ENCODE results near the gene MELK.

Gene MELK

GRCh38 chr9:36609306-36609705, 36.6 kb downstream of the MELK start:
- no peak overlapping the region for H3K4me3 ChIP-seq (ENCODE audit: low read depth in 1 of 2, low read length in 2 of 2)
- H3K9me3 ChIP-seq (ENCODE audit: control insufficient read depth in 1 of 2, low read length in 2 of 2): no peaks in the 10 kb centered on the region
- H3K36me3 ChIP-seq (ENCODE audit: control insufficient read depth in 1 of 2, insufficient read depth in 2 of 2, low read length in 2 of 2): peaks cover 0 to 4% of the 10 kb centered on the region in 2 donors
- no peak overlapping the region for H3K27ac ChIP-seq (ENCODE audit: low read depth, low read length)
- no peaks in the 10 kb centered on the region for H3K4me1 ChIP-seq (ENCODE audit: control insufficient read depth in 1 of 2, insufficient read depth in 2 of 2, low read length in 2 of 2)
- no peak overlapping the region for H3K9ac ChIP-seq (ENCODE audit: low read depth in 1 of 2, low read length in 2 of 2)
- no peaks in the 10 kb centered on the region for H3K27me3 ChIP-seq (ENCODE audit: control insufficient read depth in 1 of 2, insufficient read depth in 2 of 2, low read length in 2 of 2)

GRCh38 chr9:36622121-36622520, 49.4 kb downstream of the MELK start:
- no peak overlapping the region for H3K9ac ChIP-seq (ENCODE audit: low read depth in 1 of 2, low read length in 2 of 2)
- no peak overlapping the region for H3K27ac ChIP-seq (ENCODE audit: low read depth, low read length)
- no peaks in the 10 kb centered on the region for H3K27me3 ChIP-seq (ENCODE audit: control insufficient read depth in 1 of 2, insufficient read depth in 2 of 2, low read length in 2 of 2)
- H3K36me3 ChIP-seq (ENCODE audit: control insufficient read depth in 1 of 2, insufficient read depth in 2 of 2, low read length in 2 of 2): peaks cover 0 to 4% of the 10 kb centered on the region in 2 donors
- H3K9me3 ChIP-seq (ENCODE audit: control insufficient read depth in 1 of 2, low read length in 2 of 2): no peaks in the 10 kb centered on the region
- H3K4me3 ChIP-seq (ENCODE audit: low read depth in 1 of 2, low read length in 2 of 2): no peak overlapping the region
- no peaks in the 10 kb centered on the region for H3K4me1 ChIP-seq (ENCODE audit: control insufficient read depth in 1 of 2, insufficient read depth in 2 of 2, low read length in 2 of 2)

GRCh38 chr9:36623280-36623679, 50.6 kb downstream of the MELK start:
- H3K4me1 ChIP-seq (ENCODE audit: control insufficient read depth in 1 of 2, insufficient read depth in 2 of 2, low read length in 2 of 2): no peaks in the 10 kb centered on the region
- no peaks in the 10 kb centered on the region for H3K27me3 ChIP-seq (ENCODE audit: control insufficient read depth in 1 of 2, insufficient read depth in 2 of 2, low read length in 2 of 2)
- H3K9me3 ChIP-seq (ENCODE audit: control insufficient read depth in 1 of 2, low read length in 2 of 2): no peaks in the 10 kb centered on the region
- H3K4me3 ChIP-seq (ENCODE audit: low read depth in 1 of 2, low read length in 2 of 2): no peak overlapping the region
- no peak overlapping the region for H3K27ac ChIP-seq (ENCODE audit: low read depth, low read length)
- peaks cover 0 to 4% of the 10 kb centered on the region in 2 donors for H3K36me3 ChIP-seq (ENCODE audit: control insufficient read depth in 1 of 2, insufficient read depth in 2 of 2, low read length in 2 of 2)
- H3K9ac ChIP-seq (ENCODE audit: low read depth in 1 of 2, low read length in 2 of 2): no peak overlapping the region

DNA sequence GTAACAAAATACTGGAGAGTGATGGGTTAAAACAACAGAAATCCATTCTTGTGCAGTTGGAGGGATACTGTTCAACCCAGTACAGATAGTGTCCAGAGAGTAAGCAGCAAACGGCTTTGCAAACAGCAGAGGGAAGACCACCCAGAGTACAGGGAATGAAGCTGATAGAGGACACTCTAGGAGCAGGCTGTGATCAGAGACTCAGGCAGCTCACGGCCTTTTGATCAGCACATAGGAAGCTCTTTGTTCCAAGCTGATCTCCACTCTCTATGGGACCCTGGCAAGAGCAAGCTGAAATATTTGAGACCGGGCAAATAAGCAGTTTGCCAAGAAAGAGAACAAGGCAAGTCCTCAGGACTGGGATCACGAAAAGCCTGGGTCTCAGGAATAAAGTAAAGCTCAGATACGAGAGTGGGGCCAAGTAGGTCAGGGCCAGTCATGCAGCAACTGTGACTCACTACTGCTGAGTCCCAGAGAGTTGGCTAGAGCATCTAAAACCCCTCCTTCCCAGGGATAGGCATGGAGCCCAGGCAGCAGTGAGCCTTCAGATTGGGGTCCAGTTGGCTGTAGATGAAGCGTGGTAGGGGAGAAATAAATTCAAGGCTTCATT, 52.4 kb downstream of the MELK start:
- Histone ChIP-seq H3K27me3 (ENCODE audit: control insufficient read depth in 1 of 2, insufficient read depth in 2 of 2, low read length in 2 of 2) (no peaks in the 10 kb centered on the region), H3K4me3 (ENCODE audit: low read depth in 1 of 2, low read length in 2 of 2) (no peak overlapping the region), H3K9ac (ENCODE audit: low read depth in 1 of 2, low read length in 2 of 2) (no peak overlapping the region), H3K4me1 (ENCODE audit: control insufficient read depth in 1 of 2, insufficient read depth in 2 of 2, low read length in 2 of 2) (no peaks in the 10 kb centered on the region), H3K36me3 (ENCODE audit: control insufficient read depth in 1 of 2, insufficient read depth in 2 of 2, low read length in 2 of 2) (peaks cover 0 to 4% of the 10 kb centered on the region in 2 donors), H3K9me3 (ENCODE audit: control insufficient read depth in 1 of 2, low read length in 2 of 2) (no peaks in the 10 kb centered on the region), H3K27ac (ENCODE audit: low read depth, low read length) (no peak overlapping the region)

DNA sequence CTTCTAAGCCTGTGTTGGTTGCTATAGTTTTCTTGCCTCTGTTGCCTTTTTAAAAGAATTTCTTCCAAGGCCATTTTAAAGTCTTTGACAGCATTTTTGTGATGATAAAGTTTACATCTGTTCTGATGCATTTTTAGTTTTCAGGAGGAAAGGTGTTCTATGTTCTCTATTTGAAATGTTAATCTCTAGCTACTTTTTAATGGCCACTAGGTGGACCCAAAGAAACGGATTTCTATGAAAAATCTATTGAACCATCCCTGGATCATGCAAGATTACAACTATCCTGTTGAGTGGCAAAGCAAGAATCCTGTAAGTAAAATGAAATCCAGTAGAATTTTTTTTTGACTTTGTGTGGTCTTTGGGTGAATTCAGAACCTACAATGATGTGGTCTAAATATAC, 60.2 kb downstream of the MELK start:
- Histone ChIP-seq H3K27ac (ENCODE audit: low read depth, low read length) (no peak overlapping the region), H3K27me3 (ENCODE audit: control insufficient read depth in 1 of 2, insufficient read depth in 2 of 2, low read length in 2 of 2) (no peaks in the 10 kb centered on the region), H3K36me3 (ENCODE audit: control insufficient read depth in 1 of 2, insufficient read depth in 2 of 2, low read length in 2 of 2) (peaks cover 0 to 7% of the 10 kb centered on the region in 2 donors), H3K4me1 (ENCODE audit: control insufficient read depth in 1 of 2, insufficient read depth in 2 of 2, low read length in 2 of 2) (no peaks in the 10 kb centered on the region), H3K9me3 (ENCODE audit: control insufficient read depth in 1 of 2, low read length in 2 of 2) (no peaks in the 10 kb centered on the region), H3K9ac (ENCODE audit: low read depth in 1 of 2, low read length in 2 of 2) (no peak overlapping the region), H3K4me3 (ENCODE audit: low read depth in 1 of 2, low read length in 2 of 2) (no peak overlapping the region)

GRCh38 chr9:36637491-36638270, 65.0 kb downstream of the MELK start:
- Histone ChIP-seq H3K27ac (ENCODE audit: low read depth, low read length) (no peak overlapping the region), H3K4me1 (ENCODE audit: control insufficient read depth in 1 of 2, insufficient read depth in 2 of 2, low read length in 2 of 2) (no peaks in the 10 kb centered on the region), H3K36me3 (ENCODE audit: control insufficient read depth in 1 of 2, insufficient read depth in 2 of 2, low read length in 2 of 2) (peaks cover 0 to 4% of the 10 kb centered on the region in 2 donors), H3K27me3 (ENCODE audit: control insufficient read depth in 1 of 2, insufficient read depth in 2 of 2, low read length in 2 of 2) (no peaks in the 10 kb centered on the region), H3K4me3 (ENCODE audit: low read depth in 1 of 2, low read length in 2 of 2) (no peak overlapping the region), H3K9ac (ENCODE audit: low read depth in 1 of 2, low read length in 2 of 2) (no peak overlapping the region), H3K9me3 (ENCODE audit: control insufficient read depth in 1 of 2, low read length in 2 of 2) (no peaks in the 10 kb centered on the region)

DNA sequence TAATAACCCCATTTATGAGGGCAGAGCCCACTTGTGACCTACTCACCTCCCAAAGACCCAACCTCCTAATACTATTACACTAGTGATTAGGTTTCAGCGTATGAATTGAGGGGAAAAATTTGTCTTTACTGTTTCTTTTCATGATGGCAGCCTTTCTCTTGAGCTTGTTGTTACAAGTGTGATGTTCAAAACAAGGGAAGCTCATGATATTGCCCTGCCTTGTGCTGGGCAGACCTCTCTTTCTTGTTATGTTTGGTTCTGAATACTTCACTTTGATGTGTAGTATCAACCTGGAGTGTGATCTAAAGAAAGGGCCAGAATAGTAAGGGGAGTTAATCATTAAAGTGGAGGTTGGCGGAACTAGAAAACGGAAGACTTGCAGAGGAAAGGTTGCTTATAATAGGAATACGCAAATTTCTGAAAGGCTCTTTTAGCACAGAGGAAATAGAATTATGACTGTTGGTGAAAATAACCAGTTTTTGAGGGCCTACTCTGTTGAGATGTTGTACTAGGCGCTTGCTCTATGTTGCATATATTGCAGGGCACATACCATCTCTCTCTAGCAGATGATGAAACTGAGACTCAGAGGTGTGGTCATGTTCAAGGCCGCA, 68.2 kb downstream of the MELK start:
- Histone ChIP-seq H3K9ac (ENCODE audit: low read depth in 1 of 2, low read length in 2 of 2) (no peak overlapping the region), H3K4me3 (ENCODE audit: low read depth in 1 of 2, low read length in 2 of 2) (no peak overlapping the region), H3K9me3 (ENCODE audit: control insufficient read depth in 1 of 2, low read length in 2 of 2) (no peaks in the 10 kb centered on the region), H3K4me1 (ENCODE audit: control insufficient read depth in 1 of 2, insufficient read depth in 2 of 2, low read length in 2 of 2) (no peaks in the 10 kb centered on the region), H3K27ac (ENCODE audit: low read depth, low read length) (no peak overlapping the region), H3K36me3 (ENCODE audit: control insufficient read depth in 1 of 2, insufficient read depth in 2 of 2, low read length in 2 of 2) (no peaks in the 10 kb centered on the region), H3K27me3 (ENCODE audit: control insufficient read depth in 1 of 2, insufficient read depth in 2 of 2, low read length in 2 of 2) (no peaks in the 10 kb centered on the region)

DNA sequence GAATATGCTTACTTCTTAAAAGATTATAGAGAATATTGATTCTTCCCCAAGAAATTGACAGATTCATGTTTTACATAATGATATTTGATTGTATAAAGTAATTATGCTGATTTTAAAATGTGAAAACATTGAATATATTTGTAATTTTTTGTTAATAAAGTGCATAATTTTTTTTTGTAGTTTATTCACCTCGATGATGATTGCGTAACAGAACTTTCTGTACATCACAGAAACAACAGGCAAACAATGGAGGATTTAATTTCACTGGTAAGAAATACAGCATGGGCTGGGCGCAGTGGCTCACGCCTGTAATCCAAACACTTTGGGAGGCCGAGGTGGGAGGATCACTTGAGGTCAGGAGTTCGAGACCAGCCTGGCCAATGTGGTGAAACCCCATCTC, 70.1 kb downstream of the MELK start:
- H3K9me3 ChIP-seq (ENCODE audit: control insufficient read depth in 1 of 2, low read length in 2 of 2): no peaks in the 10 kb centered on the region
- H3K4me3 ChIP-seq (ENCODE audit: low read depth in 1 of 2, low read length in 2 of 2): no peak overlapping the region
- no peak overlapping the region for H3K27ac ChIP-seq (ENCODE audit: low read depth, low read length)
- peaks cover 0 to 4% of the 10 kb centered on the region in 2 donors for H3K36me3 ChIP-seq (ENCODE audit: control insufficient read depth in 1 of 2, insufficient read depth in 2 of 2, low read length in 2 of 2)
- no peaks in the 10 kb centered on the region for H3K27me3 ChIP-seq (ENCODE audit: control insufficient read depth in 1 of 2, insufficient read depth in 2 of 2, low read length in 2 of 2)
- no peaks in the 10 kb centered on the region for H3K4me1 ChIP-seq (ENCODE audit: control insufficient read depth in 1 of 2, insufficient read depth in 2 of 2, low read length in 2 of 2)
- no peak overlapping the region for H3K9ac ChIP-seq (ENCODE audit: low read depth in 1 of 2, low read length in 2 of 2)

DNA sequence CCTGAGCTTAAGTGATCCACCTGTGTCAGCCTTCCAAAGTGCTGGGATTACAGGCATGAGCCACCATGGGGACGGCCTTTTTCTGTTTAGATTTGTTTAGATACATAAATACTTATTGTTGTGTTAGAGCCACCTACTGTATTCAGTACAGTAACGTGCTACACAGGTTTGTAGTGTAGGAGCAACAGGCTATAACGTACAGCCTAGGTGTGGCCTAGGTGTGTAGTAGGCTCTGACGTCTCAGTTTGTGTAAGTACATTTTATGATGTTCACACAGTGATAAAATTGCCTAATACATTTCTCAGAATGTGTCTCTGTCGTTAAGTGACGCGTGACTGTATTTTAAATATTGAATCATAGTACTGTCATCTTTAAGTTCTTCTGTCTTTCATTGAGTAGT, 84.1 kb downstream of the MELK start:
- Histone ChIP-seq H3K27ac (ENCODE audit: low read depth, low read length) (no peak overlapping the region), H3K9ac (ENCODE audit: low read depth in 1 of 2, low read length in 2 of 2) (no peak overlapping the region), H3K36me3 (ENCODE audit: control insufficient read depth in 1 of 2, insufficient read depth in 2 of 2, low read length in 2 of 2) (no peaks in the 10 kb centered on the region), H3K4me3 (ENCODE audit: low read depth in 1 of 2, low read length in 2 of 2) (no peak overlapping the region), H3K9me3 (ENCODE audit: control insufficient read depth in 1 of 2, low read length in 2 of 2) (no peaks in the 10 kb centered on the region), H3K27me3 (ENCODE audit: control insufficient read depth in 1 of 2, insufficient read depth in 2 of 2, low read length in 2 of 2) (no peaks in the 10 kb centered on the region), H3K4me1 (ENCODE audit: control insufficient read depth in 1 of 2, insufficient read depth in 2 of 2, low read length in 2 of 2) (no peaks in the 10 kb centered on the region)

GRCh38 chr9:36659500-36659899, 86.8 kb downstream of the MELK start:
- no peak overlapping the region for H3K4me3 ChIP-seq (ENCODE audit: low read depth in 1 of 2, low read length in 2 of 2)
- no peak overlapping the region for H3K9ac ChIP-seq (ENCODE audit: low read depth in 1 of 2, low read length in 2 of 2)
- H3K4me1 ChIP-seq (ENCODE audit: control insufficient read depth in 1 of 2, insufficient read depth in 2 of 2, low read length in 2 of 2): no peaks in the 10 kb centered on the region
- H3K27me3 ChIP-seq (ENCODE audit: control insufficient read depth in 1 of 2, insufficient read depth in 2 of 2, low read length in 2 of 2): no peaks in the 10 kb centered on the region
- no peak overlapping the region for H3K27ac ChIP-seq (ENCODE audit: low read depth, low read length)
- no peaks in the 10 kb centered on the region for H3K9me3 ChIP-seq (ENCODE audit: control insufficient read depth in 1 of 2, low read length in 2 of 2)
- no peaks in the 10 kb centered on the region for H3K36me3 ChIP-seq (ENCODE audit: control insufficient read depth in 1 of 2, insufficient read depth in 2 of 2, low read length in 2 of 2)
